GM13977 (cell line): Measurements from ENCODE around the gene CYP19A1.

ENCODE experiments used
- DNase-seq: peaks from one replicate; pipeline ENCODE4 v3.0.0; 2012; ENCODE audit warnings: low spot score
- in situ Hi-C: fragments of 300-500 bp; cut with MboI; formaldehyde crosslinking; loops from one replicate; pipeline ENCODE4 v1.12.0; 2022; ENCODE audit warnings: low sequenced_read_pairs, low pct_unique_long_range_greater_than_20kb, mixed read lengths, inconsistent platforms; ENCODE audit not compliant: unreplicated experiment
- TF ChIP-seq, protein P1 (sequence below): IDR thresholded peaks from 2 replicates; pipeline ENCODE4 v1.5.1; 2012; ENCODE audit warnings: mild to moderate bottlenecking, control low read depth; ENCODE audit not compliant: insufficient read depth; ENCODE audit errors: extremely low read depth, missing control alignments

Gene CYP19A1

DNA sequence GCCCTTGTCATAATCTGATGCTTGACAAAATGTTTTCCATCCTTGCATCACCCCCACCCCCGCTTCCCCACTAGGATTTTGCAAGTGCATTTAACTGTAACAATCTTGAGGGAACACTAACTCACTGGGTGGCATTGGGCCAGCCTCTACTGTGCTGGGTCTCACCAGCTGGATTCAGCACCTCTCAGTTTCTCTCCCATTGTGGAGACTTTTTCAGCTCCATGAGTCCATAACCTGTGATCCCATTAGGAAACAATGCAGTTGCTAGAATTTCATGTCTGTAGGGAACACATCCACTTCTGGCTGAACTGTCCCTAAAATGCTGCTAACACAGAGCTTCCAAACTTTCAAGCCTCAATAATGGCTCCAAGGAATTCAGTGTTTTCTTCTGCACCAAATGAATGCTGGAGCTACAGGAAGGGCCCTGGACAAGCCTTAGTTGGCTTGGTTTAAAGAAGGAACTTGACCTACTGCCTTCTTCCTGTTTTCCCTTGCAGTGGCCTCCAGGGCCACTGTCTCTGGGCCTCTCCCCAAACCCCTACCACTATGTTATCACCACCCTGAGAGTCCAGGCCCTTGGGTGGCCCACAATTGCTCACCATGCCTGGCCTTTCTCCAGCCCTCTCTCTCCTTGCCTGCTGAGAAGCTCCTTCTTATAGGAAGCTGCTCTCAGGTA, 15.6 kb downstream of the CYP19A1 start:
- no peak for DNase-seq
- in situ Hi-C loops, result no loop called here
- TF ChIP-seq, protein P1, sequence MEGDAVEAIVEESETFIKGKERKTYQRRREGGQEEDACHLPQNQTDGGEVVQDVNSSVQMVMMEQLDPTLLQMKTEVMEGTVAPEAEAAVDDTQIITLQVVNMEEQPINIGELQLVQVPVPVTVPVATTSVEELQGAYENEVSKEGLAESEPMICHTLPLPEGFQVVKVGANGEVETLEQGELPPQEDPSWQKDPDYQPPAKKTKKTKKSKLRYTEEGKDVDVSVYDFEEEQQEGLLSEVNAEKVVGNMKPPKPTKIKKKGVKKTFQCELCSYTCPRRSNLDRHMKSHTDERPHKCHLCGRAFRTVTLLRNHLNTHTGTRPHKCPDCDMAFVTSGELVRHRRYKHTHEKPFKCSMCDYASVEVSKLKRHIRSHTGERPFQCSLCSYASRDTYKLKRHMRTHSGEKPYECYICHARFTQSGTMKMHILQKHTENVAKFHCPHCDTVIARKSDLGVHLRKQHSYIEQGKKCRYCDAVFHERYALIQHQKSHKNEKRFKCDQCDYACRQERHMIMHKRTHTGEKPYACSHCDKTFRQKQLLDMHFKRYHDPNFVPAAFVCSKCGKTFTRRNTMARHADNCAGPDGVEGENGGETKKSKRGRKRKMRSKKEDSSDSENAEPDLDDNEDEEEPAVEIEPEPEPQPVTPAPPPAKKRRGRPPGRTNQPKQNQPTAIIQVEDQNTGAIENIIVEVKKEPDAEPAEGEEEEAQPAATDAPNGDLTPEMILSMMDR, result no peak

DNA sequence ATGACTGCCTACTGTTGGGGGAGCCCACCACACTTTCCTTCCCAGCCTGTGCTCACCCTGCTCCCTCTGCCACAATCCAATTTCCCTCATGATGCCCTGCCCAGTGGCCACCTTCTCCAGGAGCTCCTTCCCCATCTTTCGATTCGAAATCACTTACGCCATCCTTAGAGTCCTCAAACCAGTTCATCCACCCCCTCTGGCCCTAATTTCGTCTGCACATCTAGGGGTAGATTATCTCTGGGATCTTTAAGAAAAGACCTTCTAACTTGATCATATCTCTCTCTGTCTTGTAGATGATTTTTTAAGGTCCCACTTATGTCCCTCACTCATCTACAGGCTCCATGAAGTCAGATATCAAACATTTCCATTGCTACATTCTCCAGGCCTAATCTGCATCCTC, 17.1 kb downstream of the CYP19A1 start:
- TF ChIP-seq, protein P1, result no peak
- in situ Hi-C loops, result no loop called here
- no peak for DNase-seq

DNA sequence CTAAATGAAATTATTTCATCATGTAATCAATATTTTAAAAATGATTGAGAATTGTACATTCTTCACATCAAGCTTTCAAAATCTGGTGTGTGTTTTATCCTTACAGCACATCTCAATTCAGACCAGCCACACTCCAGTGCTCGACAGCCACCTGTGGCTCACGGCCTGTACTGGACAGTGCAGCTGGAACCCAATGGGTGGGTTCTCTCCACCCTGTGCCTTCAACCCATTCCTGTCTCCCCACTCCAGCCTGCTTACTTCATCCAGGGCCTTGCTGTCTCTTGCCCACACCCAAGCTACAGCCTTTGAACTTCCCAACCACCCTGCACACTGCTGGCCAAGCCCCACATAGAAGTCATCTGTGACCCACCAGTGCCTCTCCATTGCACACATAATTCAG, 17.6 kb downstream of the CYP19A1 start:
- TF ChIP-seq, protein P1, result no peak
- DNase-seq, result no peak
- in situ Hi-C loops, result no loop called here

DNA sequence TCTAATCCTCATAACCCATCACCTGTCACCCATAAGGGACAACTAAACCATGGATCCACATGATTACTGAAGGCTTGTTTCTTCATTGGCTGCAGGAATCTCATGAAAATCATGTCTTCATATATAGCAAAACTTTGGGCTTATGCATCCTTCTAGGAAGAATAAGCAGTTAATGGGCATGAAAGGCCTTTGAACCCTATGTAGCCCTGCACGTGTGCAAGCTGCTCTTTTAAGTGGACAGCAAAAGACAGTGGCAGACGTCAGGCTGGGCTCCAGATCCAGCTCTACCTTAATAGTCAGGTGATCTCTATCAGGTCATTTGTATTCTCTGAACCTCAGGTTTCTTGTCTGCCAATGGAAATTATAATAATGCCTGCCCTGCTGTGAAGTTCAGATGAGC, 18.9 kb downstream of the CYP19A1 start:
- in situ Hi-C loops, result no loop called here
- TF ChIP-seq, protein P1, result no peak
- no peak for DNase-seq

DNA sequence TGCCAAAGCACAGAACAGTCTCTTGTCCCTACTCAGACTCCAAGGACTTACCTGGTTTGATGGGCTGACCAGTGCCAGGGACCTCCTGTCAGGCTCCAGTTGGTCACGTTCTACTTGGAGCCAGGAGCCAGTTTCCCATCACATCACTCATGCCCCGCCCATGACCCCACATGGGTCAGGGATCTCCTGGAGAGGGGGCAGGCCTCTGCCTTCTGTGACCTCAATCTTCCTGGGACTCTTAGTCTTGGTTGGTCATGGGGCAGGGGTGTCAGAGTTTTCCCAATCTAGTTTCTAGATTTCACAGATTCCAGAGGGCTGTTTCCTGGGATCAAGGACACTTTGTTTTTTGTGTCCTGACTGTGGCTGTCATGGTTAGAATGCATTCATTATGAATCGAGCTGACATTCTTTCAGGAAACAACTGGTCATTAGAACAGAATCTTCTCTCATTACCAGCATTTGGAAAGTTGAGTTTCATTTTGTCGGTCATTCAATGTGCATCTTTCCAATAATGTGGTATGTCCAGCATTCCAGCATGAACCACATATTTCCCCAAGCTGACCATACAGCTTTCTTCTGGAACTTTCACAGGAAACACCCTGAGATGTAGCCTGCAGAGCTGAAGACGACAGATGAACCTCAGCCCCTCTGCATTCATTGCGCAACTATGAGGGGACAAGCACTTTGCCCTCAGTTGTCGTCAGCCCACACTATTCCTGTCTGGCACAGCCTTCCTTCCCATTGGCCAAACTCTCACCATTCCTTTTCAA, 19.8 kb downstream of the CYP19A1 start:
- DNase-seq, result no peak
- TF ChIP-seq, protein P1, result no peak
- in situ Hi-C loops, result no loop called here

DNA sequence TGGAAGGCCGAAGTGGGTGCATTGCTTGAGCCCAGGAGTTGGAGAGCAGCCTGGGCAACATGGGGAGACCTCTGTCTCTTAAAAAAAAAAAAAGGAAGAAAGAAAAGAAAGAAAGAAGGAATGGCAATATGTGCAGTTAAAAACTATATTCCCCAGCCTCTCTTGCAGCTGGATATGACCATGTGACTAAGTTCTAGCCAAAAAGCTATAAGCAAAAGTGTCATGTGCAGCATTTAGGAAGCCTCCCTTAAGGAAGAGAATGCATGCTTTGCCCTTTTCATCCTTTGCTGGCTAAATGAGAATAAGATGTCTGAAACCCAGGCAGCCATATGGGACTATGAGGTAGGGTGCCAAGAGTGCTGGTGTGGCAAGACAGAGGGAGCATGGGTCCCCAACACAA, 21.8 kb downstream of the CYP19A1 start:
- in situ Hi-C loops, result no loop called here
- DNase-seq, result no peak
- TF ChIP-seq, protein P1, result no peak
